ENCODE measurements around the gene TSN.
"Not testable (repeated sequence)": the region's sequence is repeated elsewhere in the genome, so short reads cannot be mapped to it uniquely, and the experiment has no call there.

TSN gene

GRCh38 chr2:121801916-121802315 lies 46.5 kb downstream of the TSN start:
- Histone ChIP-seq H3K36me3 (ENCODE audit: insufficient read depth, low read length) (no peaks in the 10 kb centered on the region), H3K4me1 (ENCODE audit: insufficient read depth, low read length) (peaks cover 21% of the 10 kb centered on the region), H3K9me3 (ENCODE audit: control insufficient read depth, insufficient read depth, low read length) (no peaks in the 10 kb centered on the region), H3K9ac (ENCODE audit: low read depth, low read length) (no peak overlapping the region)

DNA sequence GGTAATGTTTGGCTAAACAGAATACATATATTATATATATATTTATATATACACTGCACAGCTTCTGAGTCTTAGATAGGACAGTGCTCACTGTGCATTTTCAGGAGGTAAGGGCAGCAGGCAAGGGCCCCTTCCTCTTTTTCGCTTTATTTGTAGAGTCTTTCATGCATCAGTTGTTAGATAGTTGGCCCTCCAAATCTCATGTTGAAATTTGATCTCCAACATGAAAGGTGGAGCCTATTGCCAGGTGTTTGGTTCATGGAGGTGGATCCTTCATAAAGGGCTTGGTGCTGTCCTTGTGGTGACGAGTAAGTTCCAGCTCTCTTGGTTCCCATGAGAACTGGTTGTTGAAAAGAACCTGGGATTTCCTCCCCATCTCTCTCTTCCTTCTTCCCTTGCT lies 48.1 kb downstream of the TSN start:
- no peak overlapping the region for H3K9ac ChIP-seq (ENCODE audit: low read depth, low read length)
- no peaks in the 10 kb centered on the region for H3K36me3 ChIP-seq (ENCODE audit: insufficient read depth, low read length)
- peaks cover 21% of the 10 kb centered on the region for H3K4me1 ChIP-seq (ENCODE audit: insufficient read depth, low read length)
- no peaks in the 10 kb centered on the region for H3K9me3 ChIP-seq (ENCODE audit: control insufficient read depth, insufficient read depth, low read length)

- Histone ChIP-seq H3K9ac (ENCODE audit: low read depth, low read length) (peak overlapping the region; percentile 24), H3K4me1 (ENCODE audit: insufficient read depth, low read length) (peaks cover 21% of the 10 kb centered on the region), H3K9me3 (ENCODE audit: control insufficient read depth, insufficient read depth, low read length) (no peaks in the 10 kb centered on the region), H3K36me3 (ENCODE audit: insufficient read depth, low read length) (no peaks in the 10 kb centered on the region)
Observed at GRCh38 chr2:121804340-121804739, 48.9 kb downstream of the TSN start.

- peak overlapping the region; percentile 24 for H3K9ac ChIP-seq (ENCODE audit: low read depth, low read length)
- H3K9me3 ChIP-seq (ENCODE audit: control insufficient read depth, insufficient read depth, low read length), result no peaks in the 10 kb centered on the region
- peaks cover 24% of the 10 kb centered on the region for H3K4me1 ChIP-seq (ENCODE audit: insufficient read depth, low read length)
- H3K36me3 ChIP-seq (ENCODE audit: insufficient read depth, low read length), result no peaks in the 10 kb centered on the region
Observed at GRCh38 chr2:121804997-121805765, 49.7 kb downstream of the TSN start.

DNA sequence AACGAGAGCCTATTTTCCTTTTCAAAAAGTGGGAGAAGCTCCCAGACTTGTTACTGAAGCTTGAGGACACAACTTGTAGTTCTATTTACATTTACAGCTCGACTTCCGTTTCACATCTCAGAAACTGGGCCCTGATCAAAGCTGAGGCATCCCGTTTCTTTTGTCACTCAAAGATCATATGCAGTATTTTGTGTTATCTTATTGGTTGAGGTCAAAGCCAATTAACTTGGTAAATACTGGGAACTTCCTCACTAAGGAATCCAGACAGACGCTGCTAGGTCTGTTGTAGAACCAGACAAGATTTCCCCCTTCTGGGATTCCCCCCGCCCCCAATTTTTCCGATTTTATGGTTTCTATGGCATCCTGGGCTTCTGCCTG lies 50.3 kb downstream of the TSN start:
- H3K9ac ChIP-seq (ENCODE audit: low read depth, low read length), result no peak overlapping the region

GRCh38 chr2:121807771-121808170 lies 52.3 kb downstream of the TSN start:
- not testable (repeated sequence) for H3K9me3 ChIP-seq (ENCODE audit: control insufficient read depth, insufficient read depth, low read length); H3K9ac ChIP-seq (ENCODE audit: low read depth, low read length); H3K36me3 ChIP-seq (ENCODE audit: insufficient read depth, low read length)
- H3K4me1 ChIP-seq (ENCODE audit: insufficient read depth, low read length), result peaks cover 26% of the 10 kb centered on the region

More for the DNA sequence above, 50.3 kb downstream of the TSN start:
- H3K4me1 ChIP-seq (ENCODE audit: insufficient read depth, low read length), result peaks cover 26% of the 10 kb centered on the region
- H3K9me3 ChIP-seq (ENCODE audit: control insufficient read depth, insufficient read depth, low read length), result no peaks in the 10 kb centered on the region
- no peaks in the 10 kb centered on the region for H3K36me3 ChIP-seq (ENCODE audit: insufficient read depth, low read length)

- no peak overlapping the region for H3K9ac ChIP-seq (ENCODE audit: low read depth, low read length)
- no peaks in the 10 kb centered on the region for H3K9me3 ChIP-seq (ENCODE audit: control insufficient read depth, insufficient read depth, low read length)
- H3K4me1 ChIP-seq (ENCODE audit: insufficient read depth, low read length), result peaks cover 17% of the 10 kb centered on the region
- H3K36me3 ChIP-seq (ENCODE audit: insufficient read depth, low read length), result no peaks in the 10 kb centered on the region
Observed at GRCh38 chr2:121809607-121810006, 54.2 kb downstream of the TSN start.

DNA sequence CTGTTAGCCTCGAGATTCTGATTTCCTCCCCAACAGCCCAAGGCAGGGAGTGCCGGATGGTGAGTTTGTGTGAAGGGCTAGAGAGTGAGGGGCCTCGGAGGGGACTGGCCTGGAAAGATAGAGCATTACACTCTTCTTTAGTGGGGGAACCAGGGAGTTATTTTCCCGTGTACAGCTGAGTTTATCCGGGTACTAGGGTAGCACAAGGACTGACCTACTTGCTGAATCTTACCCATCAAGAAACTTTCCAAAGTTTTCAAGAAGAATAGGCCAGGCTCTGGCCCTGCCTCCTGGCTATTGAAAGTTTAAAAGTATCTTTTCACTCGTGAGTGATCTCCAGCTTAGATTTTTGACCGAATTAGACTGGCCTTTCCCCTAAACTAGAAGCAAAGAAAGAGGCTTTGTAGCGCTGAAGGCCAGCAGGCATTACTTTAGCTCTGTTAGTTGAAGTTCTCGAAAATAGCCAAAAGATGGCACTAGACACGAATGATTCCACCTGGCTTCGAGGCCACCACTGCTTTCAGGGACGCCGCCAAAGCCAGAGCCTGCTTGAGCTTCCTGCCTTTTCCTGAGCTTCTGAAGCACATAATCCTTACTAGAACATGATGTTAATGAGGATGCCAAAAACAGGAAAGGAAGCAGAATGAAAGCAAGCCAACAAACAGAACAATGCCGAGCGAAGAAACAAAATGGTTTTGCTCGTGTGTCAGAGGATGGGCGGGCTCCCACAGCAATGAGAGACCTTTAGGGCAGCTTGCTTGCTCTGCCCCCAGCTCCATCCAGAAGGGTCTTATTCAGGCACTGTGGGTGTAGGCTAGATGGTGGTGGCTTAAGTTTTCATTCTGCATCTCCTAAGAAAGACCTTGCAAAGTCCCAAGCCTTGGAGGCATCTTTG lies 55.8 kb downstream of the TSN start:
- Histone ChIP-seq H3K9ac (ENCODE audit: low read depth, low read length) (no peak overlapping the region; the same call in 1 of the 2 replicates), H3K9me3 (ENCODE audit: control insufficient read depth, insufficient read depth, low read length) (no peaks in the 10 kb centered on the region), H3K4me1 (ENCODE audit: insufficient read depth, low read length) (peaks cover 6% of the 10 kb centered on the region), H3K36me3 (ENCODE audit: insufficient read depth, low read length) (no peaks in the 10 kb centered on the region)

GRCh38 chr2:121813083-121813482 lies 57.6 kb downstream of the TSN start:
- not testable (repeated sequence) for H3K9me3 ChIP-seq (ENCODE audit: control insufficient read depth, insufficient read depth, low read length); H3K36me3 ChIP-seq (ENCODE audit: insufficient read depth, low read length); H3K9ac ChIP-seq (ENCODE audit: low read depth, low read length); H3K4me1 ChIP-seq (ENCODE audit: insufficient read depth, low read length)

DNA sequence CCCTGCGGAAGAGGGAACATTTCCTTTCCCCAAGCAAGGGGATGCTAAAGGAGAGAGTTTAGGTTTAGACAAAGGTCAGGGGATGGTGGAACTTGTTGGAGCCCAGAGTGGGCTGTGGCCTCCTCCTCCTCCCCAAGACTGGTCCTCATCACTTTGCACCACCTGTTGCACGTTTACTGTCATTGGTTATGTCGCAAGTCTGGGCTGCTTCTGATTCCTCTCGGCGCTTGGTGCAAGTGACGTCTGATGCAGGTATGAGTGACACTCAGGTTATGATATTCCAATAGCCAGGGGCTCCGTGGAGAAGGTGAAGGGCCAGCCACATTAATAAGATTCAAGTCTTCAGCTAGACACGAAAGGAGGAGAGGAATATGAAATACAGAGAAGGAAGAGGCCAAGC lies 59.8 kb downstream of the TSN start:
- Histone ChIP-seq H3K36me3 (ENCODE audit: insufficient read depth, low read length) (no peaks in the 10 kb centered on the region), H3K9me3 (ENCODE audit: control insufficient read depth, insufficient read depth, low read length) (no peaks in the 10 kb centered on the region), H3K4me1 (ENCODE audit: insufficient read depth, low read length) (peaks cover 2% of the 10 kb centered on the region), H3K9ac (ENCODE audit: low read depth, low read length) (no peak overlapping the region)

GRCh38 chr2:121816797-121817196 lies 61.3 kb downstream of the TSN start:
- H3K9me3 ChIP-seq (ENCODE audit: control insufficient read depth, insufficient read depth, low read length), result no peaks in the 10 kb centered on the region
- H3K36me3 ChIP-seq (ENCODE audit: insufficient read depth, low read length), result no peaks in the 10 kb centered on the region
- no peak overlapping the region for H3K9ac ChIP-seq (ENCODE audit: low read depth, low read length)
- H3K4me1 ChIP-seq (ENCODE audit: insufficient read depth, low read length), result no peaks in the 10 kb centered on the region; the same call in 1 of the 2 replicates

DNA sequence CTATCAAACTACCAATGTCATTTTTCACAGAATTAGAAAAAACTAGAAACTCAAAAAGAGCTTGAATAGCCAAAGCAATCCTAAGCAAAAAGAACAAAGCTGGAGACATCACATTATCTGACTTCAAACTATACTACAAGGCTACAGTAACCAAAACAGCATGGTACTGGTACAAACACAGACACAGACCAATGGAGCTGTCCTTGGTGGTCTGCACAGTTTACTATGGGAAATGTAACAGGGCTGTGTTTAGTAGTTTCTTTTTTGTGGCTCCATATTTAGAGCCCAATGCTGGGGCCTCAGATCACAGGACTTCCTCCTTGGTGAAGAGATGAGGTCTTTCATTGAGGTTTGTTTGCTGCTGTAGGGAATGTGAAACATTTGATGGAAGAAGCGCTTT lies 61.9 kb downstream of the TSN start:
- H3K9ac ChIP-seq (ENCODE audit: low read depth, low read length), result not testable (repeated sequence)

More for the DNA sequence above, 61.9 kb downstream of the TSN start:
- not testable (repeated sequence) for H3K9me3 ChIP-seq (ENCODE audit: control insufficient read depth, insufficient read depth, low read length); H3K4me1 ChIP-seq (ENCODE audit: insufficient read depth, low read length); H3K36me3 ChIP-seq (ENCODE audit: insufficient read depth, low read length)
